Adrenal gland (tissue), 12 donors: ENCODE results near the gene SIGLEC9. TPM values are rescaled to one million over a fixed set of nuclear protein-coding genes. Genes with fewer than 3 reads are reported as not detected.
A peak's percentile ranks its signal among the peaks of the same experiment; 100 is the strongest.

Experiments
- DNase-seq, 7 donors: peaks; one replicate each; pipeline ENCODE4 v3.0.0-alpha.2; 2019 to 2020
- H3K27ac ChIP-seq, 5 donors: fragments of 200-600 bp; sonication (generic) in 4 of 5; 1 replicate in 3 of 5; 2 replicates in 2 of 5; pipeline versions ENCODE4 v1.5.1 to v1.8.0; 2016 to 2020; ENCODE audit warnings: mild to moderate bottlenecking in 1 of 5
- H3K27me3 ChIP-seq: fragments of 200-600 bp; 2 replicates; pipeline ENCODE4 v1.8.0; 2021
- H3K36me3 ChIP-seq, 2 donors: fragments of 200-600 bp; replicated peaks in 1 of 2; 1 replicate in 1 of 2; 2 replicates in 1 of 2; pipeline versions ENCODE4 v1.5.1 to v1.8.0; 2018 to 2022
- H3K4me1 ChIP-seq, 2 donors: fragments of 200-600 bp; replicated peaks in 1 of 2; 1 replicate in 1 of 2; 2 replicates in 1 of 2; pipeline versions ENCODE4 v1.5.1 to v1.8.0; 2018 to 2021
- H3K4me3 ChIP-seq, 4 donors: fragments of 200-600 bp; sonication (generic) in 3 of 4; one replicate each; pipeline ENCODE4 v1.5.1; 2016 to 2018
- H3K9me3 ChIP-seq, 3 donors: fragments of 200-600 bp; sonication (generic) in 1 of 3; replicated peaks in 1 of 3; 1 replicate in 2 of 3; 2 replicates in 1 of 3; pipeline versions ENCODE4 v1.5.1 to v1.8.0; 2016 to 2021
- POLR2A ChIP-seq, 2 donors: fragments of 450-650 bp; IDR thresholded peaks; one replicate each; pipeline ENCODE4 v1.6.1; 2017; ENCODE audit warnings: antibody characterized with exemption in 2 of 2, mild to moderate bottlenecking in 2 of 2, moderate library complexity in 1 of 2
- WGBS, 4 donors: extraction: QIAGEN DNeasy Blood & Tissue Kit in 2 of 4; methylation state at CpG; one replicate each; pipeline versions ENCODE4 v1.1.5 to v1.1.7; 2013 to 2017; 5-methylcytosine and 5-hydroxymethylcytosine counted together
- intact Hi-C, 2 donors: fragments of 100-400 bp; cut with DNase I; formaldehyde crosslinking; loops; one replicate each; pipeline versions ENCODE4 v1.14.1 to v1.15.0; 2022 to 2023
- polyA plus RNA-seq, 3 donors: library from polyadenylated mRNA; stranded (reverse); fragments of 200-250 nt in 2 of 3; fragments of 350-450 nt in 1 of 3; fragmentation: Illumina TruSeq in 1 of 3; extraction: RNeasy Lipid Tissue Mini Kit (QIAGEN cat#74804) in 1 of 3; gene quantifications; one replicate each; pipeline ENCODE4 v1.2.3, GENCODE V29; 2013 to 2014
- total RNA-seq, 9 donors: library from RNA; depleted of rRNA in 4 of 9; stranded (reverse); fragments of >200 nt in 4 of 9; fragments of 120-200 nt in 1 of 9; fragmentation: NEBNext Ultra II Directional in 1 of 9; extraction: Animal tissue kit (Norgen Biotek cat#: 25700) in 1 of 9; gene quantifications; one replicate each; pipeline versions ENCODE4 v1.1.0 to v1.2.4, GENCODE V29; 2013 to 2023
- TF ChIP-seq, protein P1 (sequence below), 6 experiments: fragments of 450-650 bp in 4 of 6; fragments of 200-600 bp in 2 of 6; sonication (generic) in 1 of 6; IDR thresholded peaks; 1 replicate in 5 of 6; 2 replicates in 1 of 6; pipeline versions ENCODE4 v1.5.1 to v1.8.0; 2016 to 2021; ENCODE audit warnings: antibody characterized with exemption in 6 of 6, mild to moderate bottlenecking in 2 of 6, moderate library complexity in 1 of 6
- donor health status: healthy with polysubstance abuse.
- donor health status: Bipolar disorder and iron deficiency.
- donor health status: DM: yes; HTN: yes; CAD: no.
- donor health status: DM: no; HTN: no; CAD: no.
- donor health status: DM: no; HTN: no; CAD: no.
- donor health status: DM: yes; HTN: yes; CAD: no.

SIGLEC9 gene
- total and polyA plus RNA-seq, 12 donors: 1.5 to 29.7 (median 9.9) TPM

DNA sequence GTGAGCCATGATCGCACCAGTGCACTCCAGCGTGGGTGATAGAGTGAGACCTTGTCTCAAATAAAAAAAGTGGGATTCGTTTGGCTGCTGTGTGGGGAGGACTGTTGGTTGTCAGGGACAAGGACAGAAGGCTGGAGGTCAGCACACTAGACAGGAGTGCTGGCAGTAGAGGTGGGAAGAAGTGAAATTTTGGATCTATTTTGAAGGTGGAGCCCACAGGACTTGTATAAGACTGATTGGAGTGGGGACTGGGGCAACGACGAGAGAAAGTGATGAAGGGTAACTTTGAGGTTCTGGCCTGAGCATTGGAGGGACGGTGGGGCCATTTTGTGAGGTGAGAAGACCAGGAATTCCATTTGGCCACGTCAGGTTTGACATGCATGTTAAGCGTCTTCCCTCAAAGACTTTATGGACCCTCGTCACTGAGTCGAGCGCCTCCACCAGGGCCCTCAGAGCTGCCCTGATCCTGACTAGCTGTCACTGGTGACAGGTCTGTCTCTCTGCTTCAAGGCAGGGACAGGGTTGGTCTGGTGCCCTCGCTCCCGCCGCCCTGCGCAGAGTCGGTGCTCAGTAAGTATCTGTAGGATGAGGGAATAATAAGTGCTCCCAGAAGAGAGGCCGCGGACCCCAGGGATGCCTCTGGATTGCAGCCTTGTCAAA, 17.2 kb upstream of the SIGLEC9 start:
- TF ChIP-seq, protein P1, sequence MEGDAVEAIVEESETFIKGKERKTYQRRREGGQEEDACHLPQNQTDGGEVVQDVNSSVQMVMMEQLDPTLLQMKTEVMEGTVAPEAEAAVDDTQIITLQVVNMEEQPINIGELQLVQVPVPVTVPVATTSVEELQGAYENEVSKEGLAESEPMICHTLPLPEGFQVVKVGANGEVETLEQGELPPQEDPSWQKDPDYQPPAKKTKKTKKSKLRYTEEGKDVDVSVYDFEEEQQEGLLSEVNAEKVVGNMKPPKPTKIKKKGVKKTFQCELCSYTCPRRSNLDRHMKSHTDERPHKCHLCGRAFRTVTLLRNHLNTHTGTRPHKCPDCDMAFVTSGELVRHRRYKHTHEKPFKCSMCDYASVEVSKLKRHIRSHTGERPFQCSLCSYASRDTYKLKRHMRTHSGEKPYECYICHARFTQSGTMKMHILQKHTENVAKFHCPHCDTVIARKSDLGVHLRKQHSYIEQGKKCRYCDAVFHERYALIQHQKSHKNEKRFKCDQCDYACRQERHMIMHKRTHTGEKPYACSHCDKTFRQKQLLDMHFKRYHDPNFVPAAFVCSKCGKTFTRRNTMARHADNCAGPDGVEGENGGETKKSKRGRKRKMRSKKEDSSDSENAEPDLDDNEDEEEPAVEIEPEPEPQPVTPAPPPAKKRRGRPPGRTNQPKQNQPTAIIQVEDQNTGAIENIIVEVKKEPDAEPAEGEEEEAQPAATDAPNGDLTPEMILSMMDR (IDR thresholded peaks at IDR 0.05): no peak
- no peak for TF ChIP-seq POLR2A (IDR thresholded peaks at IDR 0.05)
- peak in 1 of 7 donors; percentile 39 for DNase-seq
- H3K36me3 ChIP-seq: peaks cover 0 to 13% of the 10 kb centered on the region in 2 donors
- no peaks in the 10 kb centered on the region for H3K9me3 ChIP-seq
- H3K27ac ChIP-seq: peak overlapping the region; percentile 10 to 72 (median 49)
- peak overlapping the region; percentile 64 to 84 (median 69) for H3K4me3 ChIP-seq
- 9 to 22% (median 10%) methylated on average over 13 to 18 of the region's 18 CpGs for WGBS, 4 donors
- peaks cover 9 to 13% of the 10 kb centered on the region in 2 donors for H3K4me1 ChIP-seq
- intact Hi-C loops: no loop called here
- H3K27me3 ChIP-seq: no peaks in the 10 kb centered on the region

DNA sequence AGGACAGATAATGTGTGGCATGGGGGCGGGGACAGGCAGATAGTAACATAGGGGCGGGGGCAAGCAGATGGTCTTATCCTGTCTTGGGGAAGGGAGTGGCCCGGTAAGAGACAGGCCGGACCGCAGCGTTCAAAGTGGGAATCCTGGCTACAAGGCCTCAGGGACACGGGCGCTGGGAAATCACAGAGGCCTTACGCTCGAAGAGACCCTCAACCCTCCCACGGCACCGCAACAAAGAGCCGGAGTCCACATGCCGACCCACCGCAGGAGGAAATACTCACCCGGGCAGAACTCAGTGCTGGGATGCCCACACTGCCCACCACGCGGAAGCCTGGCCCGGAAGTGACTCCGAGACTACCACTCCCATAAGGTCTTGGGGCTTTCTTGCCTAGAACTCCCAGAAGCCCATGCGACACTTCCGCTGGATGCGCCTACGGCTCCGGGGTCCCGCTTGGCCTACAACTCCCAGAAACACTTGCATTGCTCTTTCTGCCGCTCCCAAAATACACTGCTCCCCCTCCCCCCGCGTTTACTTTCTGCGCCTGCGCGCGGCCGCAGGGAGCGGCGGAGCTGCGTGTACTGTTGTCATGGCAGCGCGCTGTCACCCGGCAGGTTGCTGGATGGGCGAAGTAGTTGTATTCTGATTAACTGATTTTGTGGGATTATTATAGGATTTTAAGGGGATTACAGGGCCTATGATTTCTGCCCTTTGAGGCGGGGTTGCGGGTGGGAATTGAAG, 16.5 kb upstream of the SIGLEC9 start, which contains the start of gene CTU1:
Gene CTU1, minus strand, starts transcription at position 344 of the 739 bp plus-strand sequence. CDS start 3,840 bp downstream, outside the sequence.
- WGBS, 4 donors: 0 to 1% (median 0%) methylated on average over 32 to 43 of the region's 43 CpGs
- Histone ChIP-seq H3K27me3 (no peaks in the 10 kb centered on the region), H3K4me1 (peaks cover 9 to 13% of the 10 kb centered on the region in 2 donors), H3K9me3 (no peaks in the 10 kb centered on the region), H3K4me3 (peak within 1 kb of the TSS; percentile 64 to 84 (median 69)), H3K36me3 (peaks cover 0 to 7% of the 10 kb centered on the region in 2 donors), H3K27ac (peak within 1 kb of the TSS; percentile 10 to 72 (median 49))
- peak; percentile 99 for DNase-seq
- TF ChIP-seq, protein P1 (IDR thresholded peaks at IDR 0.05): peak in 5 of 6 experiments; percentile 11 to 63 (median 38)
- peak in 1 of 2 donors; percentile 59 for TF ChIP-seq POLR2A (IDR thresholded peaks at IDR 0.05)
- intact Hi-C loops: no loop called here

DNA sequence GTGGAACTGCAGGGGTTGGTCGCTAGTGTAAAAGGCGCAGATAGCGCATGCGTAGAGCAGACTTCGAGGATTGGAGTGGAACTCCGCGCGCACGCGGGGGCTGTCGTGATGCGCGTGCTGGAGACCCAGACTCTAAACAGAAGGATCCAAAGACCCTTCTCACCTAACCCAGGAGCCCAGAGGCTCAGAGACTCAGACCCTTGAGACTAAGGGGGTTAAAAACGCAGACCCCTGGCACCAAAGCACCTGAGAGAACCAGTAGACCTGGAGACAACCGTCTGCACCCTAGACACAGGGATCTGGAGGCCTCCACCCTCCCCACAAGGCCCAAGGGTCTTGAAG, 15.9 kb upstream of the SIGLEC9 start:
- Histone ChIP-seq H3K27me3 (no peaks in the 10 kb centered on the region), H3K9me3 (no peaks in the 10 kb centered on the region), H3K4me1 (peaks cover 9 to 13% of the 10 kb centered on the region in 2 donors), H3K4me3 (peak overlapping the region in 2 of 4 donors; percentile 64 to 69), H3K36me3 (peaks cover 0 to 3% of the 10 kb centered on the region in 2 donors), H3K27ac (peak overlapping the region in 2 of 5 donors; percentile 45 to 71)
- 3 to 8% (median 5%) methylated on average over 14 to 15 of the region's 15 CpGs for WGBS, 4 donors
- DNase-seq: no peak
- TF ChIP-seq, protein P1 (IDR thresholded peaks at IDR 0.05): peak in 1 of 6 experiments; percentile 1
- no peak for TF ChIP-seq POLR2A (IDR thresholded peaks at IDR 0.05)
- intact Hi-C loops: no loop called here

DNA sequence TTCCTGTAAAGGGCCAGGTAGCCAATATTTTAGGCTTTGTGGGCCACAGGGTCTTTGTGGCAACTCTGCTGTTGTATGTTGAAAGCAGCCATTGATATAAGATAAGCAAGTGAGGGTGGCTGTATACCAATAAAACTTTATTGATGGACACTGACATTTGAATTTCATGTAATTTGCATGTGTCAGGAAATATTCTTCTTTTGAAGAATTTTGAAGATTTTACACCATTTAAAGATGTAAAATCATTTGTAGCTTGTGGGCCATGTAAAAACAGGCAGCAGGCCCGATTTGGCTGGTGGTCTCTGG, 14.1 kb upstream of the SIGLEC9 start:
- 52 to 73% (median 62%) methylated on average over 1 of the region's 1 CpG for WGBS, 4 donors
- no peak overlapping the region for H3K27ac ChIP-seq
- H3K36me3 ChIP-seq: no peaks in the 10 kb centered on the region
- intact Hi-C loops: no loop called here
- no peaks in the 10 kb centered on the region for H3K9me3 ChIP-seq
- H3K4me1 ChIP-seq: peaks cover 9 to 13% of the 10 kb centered on the region in 2 donors
- no peak for DNase-seq
- H3K4me3 ChIP-seq: no peak overlapping the region
- H3K27me3 ChIP-seq: no peaks in the 10 kb centered on the region
- TF ChIP-seq POLR2A (IDR thresholded peaks at IDR 0.05): no peak
- TF ChIP-seq, protein P1 (IDR thresholded peaks at IDR 0.05): no peak
